ENCODE results near the gene ANKRD12.

Gene ANKRD12

DNA sequence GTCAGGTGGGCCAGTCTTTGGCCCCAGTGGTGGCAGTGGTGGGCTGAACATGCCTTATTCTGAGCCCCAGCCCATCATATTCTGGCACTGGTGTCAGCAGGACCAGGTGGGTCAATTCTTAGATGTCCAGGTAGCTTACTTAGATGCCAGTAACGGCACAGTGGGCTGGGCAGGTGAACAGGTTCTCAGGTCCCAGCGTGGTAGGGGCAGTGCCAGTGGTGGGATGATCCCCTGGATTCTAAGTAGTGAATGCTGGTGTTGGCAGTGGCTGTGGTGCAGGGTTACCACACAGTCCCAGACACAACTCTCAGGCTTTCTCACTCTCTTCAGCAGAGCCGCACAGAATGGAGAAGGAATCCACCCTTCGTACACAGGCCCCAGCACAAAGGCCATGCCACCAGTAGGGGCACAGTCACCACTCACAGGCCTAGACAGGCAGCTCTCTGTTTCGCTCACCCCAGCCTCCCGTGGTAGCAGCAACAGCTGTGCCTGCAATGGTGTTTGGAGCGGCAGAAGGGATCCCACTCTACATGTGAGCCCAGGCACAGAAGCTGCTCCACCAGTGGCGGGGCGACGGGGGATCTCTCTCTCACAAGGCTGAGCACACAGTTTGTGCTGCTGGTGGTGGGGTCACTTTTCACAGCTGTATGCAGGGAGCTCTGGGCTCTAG is 97.3 kb downstream of the ANKRD12 start:
- TF ChIP-seq, protein P1, sequence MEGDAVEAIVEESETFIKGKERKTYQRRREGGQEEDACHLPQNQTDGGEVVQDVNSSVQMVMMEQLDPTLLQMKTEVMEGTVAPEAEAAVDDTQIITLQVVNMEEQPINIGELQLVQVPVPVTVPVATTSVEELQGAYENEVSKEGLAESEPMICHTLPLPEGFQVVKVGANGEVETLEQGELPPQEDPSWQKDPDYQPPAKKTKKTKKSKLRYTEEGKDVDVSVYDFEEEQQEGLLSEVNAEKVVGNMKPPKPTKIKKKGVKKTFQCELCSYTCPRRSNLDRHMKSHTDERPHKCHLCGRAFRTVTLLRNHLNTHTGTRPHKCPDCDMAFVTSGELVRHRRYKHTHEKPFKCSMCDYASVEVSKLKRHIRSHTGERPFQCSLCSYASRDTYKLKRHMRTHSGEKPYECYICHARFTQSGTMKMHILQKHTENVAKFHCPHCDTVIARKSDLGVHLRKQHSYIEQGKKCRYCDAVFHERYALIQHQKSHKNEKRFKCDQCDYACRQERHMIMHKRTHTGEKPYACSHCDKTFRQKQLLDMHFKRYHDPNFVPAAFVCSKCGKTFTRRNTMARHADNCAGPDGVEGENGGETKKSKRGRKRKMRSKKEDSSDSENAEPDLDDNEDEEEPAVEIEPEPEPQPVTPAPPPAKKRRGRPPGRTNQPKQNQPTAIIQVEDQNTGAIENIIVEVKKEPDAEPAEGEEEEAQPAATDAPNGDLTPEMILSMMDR (IDR thresholded peaks at IDR 0.05), result no peak
- TF ChIP-seq ZFX (IDR thresholded peaks at IDR 0.05; ENCODE audit: borderline replicate concordance), result no peak
- no peak overlapping the region for H3K27ac ChIP-seq

DNA sequence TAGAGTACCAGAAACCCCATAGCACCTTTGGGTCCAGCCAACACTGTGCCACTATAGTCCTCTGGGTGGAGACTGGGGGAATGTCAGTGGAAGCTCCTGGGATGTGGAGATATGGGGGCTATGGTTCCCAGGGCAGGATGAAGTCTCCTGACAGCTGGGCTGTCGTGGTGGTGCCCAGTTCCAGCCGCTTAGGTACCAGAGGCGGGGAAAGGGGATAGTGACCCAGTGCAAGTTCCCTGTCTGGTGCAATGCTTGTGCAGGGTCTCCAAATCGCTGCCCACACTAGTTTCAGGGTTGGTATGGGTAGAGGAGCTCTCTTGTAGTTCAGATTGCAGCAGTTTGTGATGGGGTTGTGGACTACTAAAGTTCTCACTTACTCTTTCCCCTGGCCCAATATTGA is 97.9 kb downstream of the ANKRD12 start:
- TF ChIP-seq ZFX (IDR thresholded peaks at IDR 0.05; ENCODE audit: borderline replicate concordance), result no peak
- TF ChIP-seq, protein P1 (IDR thresholded peaks at IDR 0.05), result no peak

DNA sequence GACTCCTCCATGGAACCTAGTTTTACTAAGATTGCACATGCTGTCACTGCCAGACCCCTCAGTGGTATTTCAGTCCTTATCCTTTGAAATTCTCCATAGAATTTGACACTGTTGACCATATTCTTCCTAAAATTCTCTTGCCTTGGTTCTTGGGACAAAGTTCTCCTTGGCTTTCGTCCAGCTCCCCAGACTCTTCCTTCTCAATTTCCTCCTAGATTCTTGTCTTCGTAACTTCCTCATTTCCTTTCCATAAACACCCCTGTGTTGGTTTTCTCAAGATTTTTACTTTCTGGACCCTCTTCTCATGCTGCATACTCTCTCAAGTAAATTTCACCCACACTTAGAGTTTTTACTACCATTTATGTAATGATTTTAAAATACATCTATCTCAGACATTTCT is 101.4 kb downstream of the ANKRD12 start:
- TF ChIP-seq, protein P1 (IDR thresholded peaks at IDR 0.05), result no peak
- no peak for TF ChIP-seq ZFX (IDR thresholded peaks at IDR 0.05; ENCODE audit: borderline replicate concordance)
- no peak overlapping the region for H3K27ac ChIP-seq

More for the DNA sequence above, 97.9 kb downstream of the ANKRD12 start:
- H3K27ac ChIP-seq, result no peak overlapping the region

DNA sequence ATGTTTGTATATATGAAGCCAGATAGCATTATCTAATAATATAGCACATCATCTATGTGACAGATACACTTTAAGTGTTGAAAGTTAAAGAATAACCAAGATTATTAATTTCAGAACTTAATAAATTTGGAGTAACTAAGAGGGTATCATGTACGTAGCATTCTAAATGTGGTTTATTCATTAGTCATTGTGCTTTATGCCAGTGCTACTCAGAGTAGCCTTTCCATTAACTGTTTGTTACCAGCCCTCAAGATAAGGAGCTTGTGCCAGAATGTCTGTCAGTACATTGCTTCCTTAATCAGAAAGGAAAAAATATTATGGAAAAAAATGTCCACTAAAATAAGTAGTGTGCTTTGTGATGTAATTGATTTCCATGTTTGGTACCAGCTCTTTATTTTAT is 103.1 kb downstream of the ANKRD12 start:
- no peak overlapping the region for H3K27ac ChIP-seq

DNA sequence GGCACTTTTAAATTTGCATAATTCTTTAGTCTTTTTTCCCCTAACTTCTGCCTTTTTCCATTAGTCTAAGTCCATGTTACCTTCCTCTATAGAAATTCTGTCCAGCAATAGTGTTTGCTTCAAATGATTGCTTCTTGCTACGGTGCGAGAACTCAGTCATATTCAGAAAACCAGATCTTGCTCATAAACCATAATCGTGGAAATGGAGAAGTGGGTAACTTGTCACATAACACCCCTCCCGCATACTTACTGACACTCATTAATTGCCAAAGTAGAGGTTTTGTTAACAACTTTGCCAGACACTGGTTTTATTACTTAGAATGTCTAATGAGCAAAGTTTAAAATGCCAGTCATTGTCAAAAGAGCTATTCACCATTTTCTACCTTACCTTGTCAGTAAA is 103.7 kb downstream of the ANKRD12 start:
- no peak for TF ChIP-seq ZFX (IDR thresholded peaks at IDR 0.05; ENCODE audit: borderline replicate concordance)
- TF ChIP-seq, protein P1 (IDR thresholded peaks at IDR 0.05), result no peak
- no peak overlapping the region for H3K27ac ChIP-seq

More for the DNA sequence above, 103.1 kb downstream of the ANKRD12 start:
- TF ChIP-seq ZFX (IDR thresholded peaks at IDR 0.05; ENCODE audit: borderline replicate concordance), result no peak
- TF ChIP-seq, protein P1 (IDR thresholded peaks at IDR 0.05), result no peak

DNA sequence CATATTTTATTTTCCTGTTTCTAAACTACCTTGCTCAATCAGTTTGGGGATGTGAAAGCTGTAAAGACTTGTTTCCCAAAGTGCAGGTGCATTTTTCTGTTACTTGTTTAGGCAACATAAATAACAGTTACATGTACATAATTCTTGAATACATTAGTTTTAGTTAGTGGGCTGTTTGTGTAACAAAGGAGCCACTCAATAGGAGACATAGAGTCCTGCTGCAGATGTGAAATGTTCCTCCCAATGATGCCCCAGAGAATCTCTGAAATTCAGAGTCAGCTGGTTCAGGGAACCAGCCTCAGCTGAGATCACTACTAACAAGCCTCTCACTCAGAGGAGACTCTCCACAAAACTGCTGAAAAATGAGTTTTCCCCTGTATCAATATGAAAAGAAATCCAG is 106.4 kb downstream of the ANKRD12 start:
- TF ChIP-seq, protein P1 (IDR thresholded peaks at IDR 0.05), result no peak
- no peak for TF ChIP-seq ZFX (IDR thresholded peaks at IDR 0.05; ENCODE audit: borderline replicate concordance)

DNA sequence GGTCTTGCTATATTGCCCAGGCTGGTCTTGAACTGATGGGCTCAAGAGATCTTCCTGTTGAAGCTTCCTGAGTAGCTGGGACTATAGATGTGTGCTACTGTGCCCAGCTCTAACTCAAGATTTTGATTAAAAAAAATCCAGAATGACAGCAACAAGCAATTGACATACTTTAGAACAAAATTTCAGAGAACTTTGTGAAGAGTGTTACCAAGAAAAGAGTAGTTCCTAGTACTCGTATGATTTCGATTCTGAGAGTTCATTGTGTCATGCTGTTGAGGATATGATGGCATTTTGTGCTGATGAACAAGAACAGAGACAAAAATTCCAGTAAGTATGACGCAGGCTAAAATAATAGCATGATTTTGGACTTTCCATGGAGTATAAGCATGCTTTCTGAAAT is 107.8 kb downstream of the ANKRD12 start:
- no peak overlapping the region for H3K27ac ChIP-seq
- TF ChIP-seq ZFX (IDR thresholded peaks at IDR 0.05; ENCODE audit: borderline replicate concordance), result no peak
- TF ChIP-seq, protein P1 (IDR thresholded peaks at IDR 0.05), result no peak

More for the DNA sequence above, 106.4 kb downstream of the ANKRD12 start:
- no peak overlapping the region for H3K27ac ChIP-seq

Data from 22Rv1 (cell line).